ENCODE data around the gene NSUN7. TPM values are rescaled to one million over a fixed set of nuclear protein-coding genes. Genes with fewer than 3 reads are reported as not detected.
A peak's percentile ranks its signal among the peaks of the same experiment; 100 is the strongest.

Gene NSUN7
- total and polyA plus RNA-seq, 2 experiments from 2014 or later: 3.4 to 9.9 TPM

DNA sequence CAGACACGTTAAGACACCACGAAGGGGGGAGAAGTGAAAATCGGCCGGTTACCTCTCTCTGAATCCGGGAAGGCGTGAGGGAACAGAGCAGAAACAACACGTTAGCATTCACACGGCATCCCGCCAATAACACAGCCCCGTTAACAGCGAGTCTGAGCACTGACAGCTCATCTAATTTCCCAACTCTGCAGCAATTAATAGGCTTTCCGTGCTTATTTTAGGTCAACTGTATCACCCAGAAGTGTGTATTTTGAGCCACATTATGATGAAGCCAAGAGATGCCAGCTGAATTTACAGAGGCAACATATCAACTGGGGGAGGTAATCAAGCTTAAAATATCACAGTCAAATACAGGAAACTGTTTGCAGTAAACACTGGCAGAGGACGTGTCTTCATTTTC, 92.6 kb downstream of the NSUN7 start:
- Histone ChIP-seq H3K4me1 (ENCODE audit: low read depth) (no peaks in the 10 kb centered on the region), H3K27ac (no peak overlapping the region), H3K36me3 (no peaks in the 10 kb centered on the region), H3K9me3 (ENCODE audit: low read depth) (no peaks in the 10 kb centered on the region), H3K27me3 (no peaks in the 10 kb centered on the region), H3K4me3 (no peak overlapping the region)
- no peak for DNase-seq (ENCODE audit: low read depth in 1 of 2, low spot score in 1 of 2)
- TF ChIP-seq, protein P1, sequence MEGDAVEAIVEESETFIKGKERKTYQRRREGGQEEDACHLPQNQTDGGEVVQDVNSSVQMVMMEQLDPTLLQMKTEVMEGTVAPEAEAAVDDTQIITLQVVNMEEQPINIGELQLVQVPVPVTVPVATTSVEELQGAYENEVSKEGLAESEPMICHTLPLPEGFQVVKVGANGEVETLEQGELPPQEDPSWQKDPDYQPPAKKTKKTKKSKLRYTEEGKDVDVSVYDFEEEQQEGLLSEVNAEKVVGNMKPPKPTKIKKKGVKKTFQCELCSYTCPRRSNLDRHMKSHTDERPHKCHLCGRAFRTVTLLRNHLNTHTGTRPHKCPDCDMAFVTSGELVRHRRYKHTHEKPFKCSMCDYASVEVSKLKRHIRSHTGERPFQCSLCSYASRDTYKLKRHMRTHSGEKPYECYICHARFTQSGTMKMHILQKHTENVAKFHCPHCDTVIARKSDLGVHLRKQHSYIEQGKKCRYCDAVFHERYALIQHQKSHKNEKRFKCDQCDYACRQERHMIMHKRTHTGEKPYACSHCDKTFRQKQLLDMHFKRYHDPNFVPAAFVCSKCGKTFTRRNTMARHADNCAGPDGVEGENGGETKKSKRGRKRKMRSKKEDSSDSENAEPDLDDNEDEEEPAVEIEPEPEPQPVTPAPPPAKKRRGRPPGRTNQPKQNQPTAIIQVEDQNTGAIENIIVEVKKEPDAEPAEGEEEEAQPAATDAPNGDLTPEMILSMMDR (IDR thresholded peaks at IDR 0.05; ENCODE audit: low read depth, low read length): no peak

DNA sequence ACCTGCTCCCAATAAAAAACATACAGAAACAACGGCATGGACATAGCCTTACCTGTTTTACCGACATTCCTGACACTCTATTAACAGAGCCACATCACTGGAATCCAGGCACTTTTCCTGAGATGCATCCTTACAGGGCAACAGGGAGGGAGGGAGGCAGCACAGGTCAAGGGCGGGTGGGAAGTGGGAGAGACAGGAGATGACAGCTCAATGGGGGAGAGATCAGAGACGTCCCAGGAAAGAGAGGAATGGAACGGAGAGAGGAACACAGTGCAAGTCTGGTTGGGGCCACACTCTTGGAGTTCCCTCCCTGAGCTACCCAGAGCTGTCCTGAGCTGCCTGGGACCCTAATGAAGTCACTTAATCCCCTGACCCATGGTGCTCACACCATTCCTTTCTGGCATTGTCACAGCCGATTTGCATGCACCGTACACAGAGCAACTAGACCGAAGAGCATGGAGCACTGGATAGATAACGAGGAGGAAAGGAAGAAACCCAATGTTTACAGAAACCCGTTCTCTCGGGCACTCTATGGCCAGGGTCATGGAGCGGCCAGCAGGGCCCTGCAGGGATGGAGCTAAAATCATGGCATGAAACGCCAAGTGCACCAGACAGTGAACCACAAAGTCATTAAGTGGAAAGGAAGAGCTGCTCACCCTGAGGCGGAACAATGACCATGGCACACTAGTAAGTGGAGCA, 93.1 kb downstream of the NSUN7 start:
- Histone ChIP-seq H3K27ac (no peak overlapping the region), H3K4me3 (no peak overlapping the region), H3K27me3 (no peaks in the 10 kb centered on the region), H3K4me1 (ENCODE audit: low read depth) (no peaks in the 10 kb centered on the region), H3K36me3 (no peaks in the 10 kb centered on the region), H3K9me3 (ENCODE audit: low read depth) (no peaks in the 10 kb centered on the region)
- TF ChIP-seq, protein P1 (IDR thresholded peaks at IDR 0.05; ENCODE audit: low read depth, low read length): no peak
- DNase-seq (ENCODE audit: low read depth in 1 of 2, low spot score in 1 of 2): no peak

DNA sequence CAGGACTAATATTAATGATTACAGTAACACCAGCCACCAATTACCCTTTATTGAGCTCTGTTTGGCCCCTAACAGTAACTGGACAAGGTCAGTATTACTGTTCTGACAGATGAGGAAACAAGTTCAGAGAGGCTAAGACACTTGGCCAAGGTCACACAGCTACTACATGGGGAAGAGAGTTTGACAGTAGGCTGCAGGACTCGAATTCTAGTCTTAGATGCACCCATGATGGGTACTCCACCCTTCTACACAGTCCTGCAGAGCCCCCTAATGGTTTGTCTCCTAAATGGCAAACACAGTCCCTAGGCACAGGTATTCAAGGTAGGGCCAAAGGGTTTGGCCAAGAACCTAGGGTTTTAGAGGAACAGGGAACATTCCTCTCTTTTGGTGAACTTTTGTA, 93.9 kb downstream of the NSUN7 start:
- no peak for DNase-seq (ENCODE audit: low read depth in 1 of 2, low spot score in 1 of 2)
- TF ChIP-seq, protein P1 (IDR thresholded peaks at IDR 0.05; ENCODE audit: low read depth, low read length): no peak

DNA sequence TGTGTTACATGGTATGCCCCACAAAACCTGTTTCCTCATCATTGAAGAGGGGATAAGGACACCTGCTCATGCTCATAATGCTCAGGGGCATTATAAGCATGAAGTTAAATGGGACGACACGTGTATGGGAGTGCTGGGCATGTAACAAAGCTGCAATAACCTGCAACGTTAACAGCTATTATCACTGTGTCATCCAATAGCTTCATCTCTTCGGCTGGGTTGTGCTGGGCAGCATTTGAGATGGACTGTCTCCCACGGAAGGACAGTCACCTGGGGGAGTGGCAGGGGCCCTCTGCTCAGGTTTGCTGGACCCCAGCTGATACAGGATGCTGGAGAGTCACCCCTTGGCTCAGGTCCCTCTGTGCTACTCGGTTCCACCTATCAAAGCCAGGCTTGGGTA, 94.5 kb downstream of the NSUN7 start:
- H3K4me1 ChIP-seq (ENCODE audit: low read depth): no peaks in the 10 kb centered on the region
- TF ChIP-seq, protein P1 (IDR thresholded peaks at IDR 0.05; ENCODE audit: low read depth, low read length): no peak

More for the DNA sequence above, 93.9 kb downstream of the NSUN7 start:
- H3K27ac ChIP-seq: no peak overlapping the region
- no peaks in the 10 kb centered on the region for H3K4me1 ChIP-seq (ENCODE audit: low read depth)
- H3K27me3 ChIP-seq: no peaks in the 10 kb centered on the region
- H3K9me3 ChIP-seq (ENCODE audit: low read depth): no peaks in the 10 kb centered on the region
- no peaks in the 10 kb centered on the region for H3K36me3 ChIP-seq
- H3K4me3 ChIP-seq: no peak overlapping the region

DNA sequence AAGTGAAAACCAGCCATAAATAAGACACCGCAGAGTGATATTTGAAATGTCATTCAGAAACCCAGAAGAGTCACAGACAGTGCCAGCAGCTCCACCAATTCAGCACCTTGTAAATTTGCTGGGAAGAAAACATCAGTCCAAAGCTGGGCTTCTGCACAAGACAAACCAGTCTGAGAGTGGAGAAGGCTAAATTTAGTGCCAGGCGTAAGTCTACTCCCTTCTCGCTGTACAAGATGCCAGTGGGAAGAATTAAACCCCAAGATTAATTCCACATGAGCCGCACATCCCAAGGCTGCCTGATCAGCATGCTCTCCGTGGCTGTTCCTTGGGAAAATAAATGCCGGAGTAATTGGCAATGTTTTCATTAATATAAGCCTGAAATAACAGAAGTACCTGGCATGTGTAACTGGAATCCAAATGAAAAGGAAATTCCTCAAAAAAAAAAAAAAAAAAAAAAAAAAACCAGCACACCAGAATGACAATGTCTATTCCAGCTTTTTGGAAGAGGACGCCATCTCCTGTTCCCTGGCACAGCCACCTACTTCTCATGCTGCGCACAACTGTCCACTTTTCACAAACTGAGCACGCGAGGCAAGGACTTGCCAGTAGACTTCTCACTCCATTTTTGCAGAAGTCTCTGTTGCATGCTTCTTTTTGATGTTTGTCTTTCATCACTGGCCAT, 95.5 kb downstream of the NSUN7 start:
- Histone ChIP-seq H3K4me1 (ENCODE audit: low read depth) (no peaks in the 10 kb centered on the region), H3K4me3 (no peak overlapping the region), H3K27me3 (no peaks in the 10 kb centered on the region), H3K9me3 (ENCODE audit: low read depth) (no peaks in the 10 kb centered on the region), H3K36me3 (no peaks in the 10 kb centered on the region), H3K27ac (no peak overlapping the region)
- DNase-seq (ENCODE audit: low read depth in 1 of 2, low spot score in 1 of 2): peak in 1 of 2 donors; percentile 37
- TF ChIP-seq, protein P1 (IDR thresholded peaks at IDR 0.05; ENCODE audit: low read depth, low read length): no peak

More for the DNA sequence above, 94.5 kb downstream of the NSUN7 start:
- no peaks in the 10 kb centered on the region for H3K36me3 ChIP-seq
- no peaks in the 10 kb centered on the region for H3K27me3 ChIP-seq
- no peaks in the 10 kb centered on the region for H3K9me3 ChIP-seq (ENCODE audit: low read depth)
- DNase-seq (ENCODE audit: low read depth in 1 of 2, low spot score in 1 of 2): no peak
- no peak overlapping the region for H3K4me3 ChIP-seq
- H3K27ac ChIP-seq: no peak overlapping the region

Measured in cardiac muscle cell (in vitro differentiated cells and primary cell).